IgD-negative memory B cell (primary cell): ENCODE results near the gene IQCF2. TPM values are rescaled to one million over a fixed set of nuclear protein-coding genes. Genes with fewer than 3 reads are reported as not detected.
"Not testable (repeated sequence)": the region's sequence is repeated elsewhere in the genome, so short reads cannot be mapped to it uniquely, and the experiment has no call there.

Source experiments
- H3K27ac Mint-ChIP-seq, 3 donors: one replicate each; pipeline ENCODE4 v1.8.0; 2020 to 2022; ENCODE audit warnings: mild to moderate bottlenecking in 3 of 3, mixed read lengths in 3 of 3, moderate library complexity in 1 of 3
- H3K27me3 Mint-ChIP-seq: one replicate; pipeline ENCODE4 v1.8.0; 2021; ENCODE audit warnings: mixed read lengths
- H3K36me3 Mint-ChIP-seq: one replicate; pipeline ENCODE4 v1.8.0; 2020; ENCODE audit warnings: mild to moderate bottlenecking, mixed read lengths
- H3K4me1 Mint-ChIP-seq, 3 donors: one replicate each; pipeline ENCODE4 v1.8.0; 2020 to 2022; ENCODE audit warnings: mixed read lengths in 3 of 3, mild to moderate bottlenecking in 1 of 3
- H3K4me3 Mint-ChIP-seq, 4 donors: one replicate each; pipeline ENCODE4 v1.8.0; 2020 to 2022; ENCODE audit warnings: mild to moderate bottlenecking in 4 of 4, mixed read lengths in 4 of 4, moderate library complexity in 3 of 4
- H3K9me3 Mint-ChIP-seq, 3 donors: one replicate each; pipeline ENCODE4 v1.8.0; 2020 to 2021; ENCODE audit warnings: mixed read lengths in 3 of 3, mild to moderate bottlenecking in 1 of 3
- polyA plus RNA-seq: library from polyadenylated mRNA; unstranded; fragments of 300-500 nt; fragmentation: Illumina TruSeq; gene quantifications from one replicate; pipeline ENCODE4 v1.2.3, GENCODE V29; 2021

The IQCF2 gene
- polyA plus RNA-seq, 1 donor from 2014 or later = not detected

DNA sequence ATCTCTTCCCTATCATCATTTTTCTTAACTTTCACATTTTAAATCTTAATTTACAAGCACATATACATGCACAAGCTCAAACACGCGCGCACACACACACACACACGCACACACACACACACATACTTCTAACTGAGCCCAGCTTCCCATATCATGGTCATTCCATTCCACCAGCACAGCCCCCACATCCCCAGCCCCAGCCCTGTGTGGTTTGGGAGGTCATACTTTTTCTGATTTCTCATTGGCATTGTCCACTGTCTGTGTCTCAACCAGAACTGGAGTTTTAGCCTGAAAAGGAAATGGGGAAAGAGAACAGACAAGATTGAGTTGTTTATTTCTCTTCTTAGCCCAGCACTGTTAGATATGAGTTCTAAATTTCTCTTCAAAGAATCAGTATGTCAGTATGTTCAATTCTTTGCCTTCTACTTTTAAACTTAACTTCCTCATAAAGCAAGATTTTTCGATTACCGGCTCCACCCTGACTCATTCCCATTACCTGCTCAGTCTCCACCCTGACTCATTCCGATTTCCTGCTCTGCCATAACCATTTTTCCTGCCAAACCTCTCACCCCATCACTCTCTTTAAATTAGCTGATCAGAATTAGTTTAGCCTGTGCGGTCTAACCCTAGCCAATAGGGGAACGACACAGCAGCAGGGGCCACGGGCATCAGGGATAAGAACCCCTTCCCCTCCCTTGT is 35.3 kb downstream of the IQCF2 start:
- Mint-ChIP-seq H3K27me3 (peaks cover 20% of the 10 kb centered on the region), H3K4me1 (no peaks in the 10 kb centered on the region), H3K27ac (no peak overlapping the region), H3K9me3 (no peaks in the 10 kb centered on the region), H3K4me3 (no peak overlapping the region), H3K36me3 (no peaks in the 10 kb centered on the region)

DNA sequence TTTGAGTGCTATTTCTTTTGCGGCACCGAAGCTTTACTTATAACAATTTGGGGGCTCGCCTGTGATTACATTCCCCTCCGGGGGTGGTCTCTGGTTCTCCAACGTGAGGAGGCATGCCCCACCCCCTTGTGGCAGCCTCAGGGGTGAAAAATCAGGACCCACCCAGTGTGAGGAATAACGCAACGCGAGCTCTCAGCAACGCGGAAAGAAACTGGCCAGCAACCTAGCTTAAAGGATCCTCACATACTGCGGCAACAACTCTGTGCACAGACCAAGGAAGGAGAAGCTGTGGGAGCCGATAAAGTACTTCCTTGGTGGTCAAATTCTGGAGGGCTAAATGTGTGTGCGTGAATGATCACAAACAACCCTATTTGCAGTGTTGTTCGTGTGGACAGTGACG is 36.0 kb downstream of the IQCF2 start:
- H3K4me1 Mint-ChIP-seq = no peaks in the 10 kb centered on the region
- H3K9me3 Mint-ChIP-seq = no peaks in the 10 kb centered on the region
- peaks cover 18% of the 10 kb centered on the region for H3K27me3 Mint-ChIP-seq
- no peaks in the 10 kb centered on the region for H3K36me3 Mint-ChIP-seq
- H3K27ac Mint-ChIP-seq = no peak overlapping the region
- H3K4me3 Mint-ChIP-seq = no peak overlapping the region

DNA sequence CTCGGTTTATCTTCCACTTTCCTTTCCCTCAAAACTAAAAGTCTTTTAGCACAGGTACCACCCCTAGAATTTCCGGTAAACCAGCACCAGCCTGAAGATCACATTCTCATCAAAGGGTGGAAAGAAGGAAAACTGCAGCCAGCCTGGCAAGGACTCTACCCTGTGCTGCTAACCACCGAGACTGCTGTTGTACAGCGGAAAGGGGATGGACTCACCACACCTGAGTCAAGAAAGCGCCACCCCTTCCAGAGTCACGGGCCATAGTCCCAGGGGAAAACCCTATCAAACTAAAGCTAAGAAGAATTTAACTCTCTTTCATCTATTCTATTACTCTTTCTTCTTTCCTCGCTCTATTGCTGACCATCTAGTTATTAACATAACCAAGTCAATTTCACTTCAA is 38.6 kb downstream of the IQCF2 start:
- not testable (repeated sequence) for H3K9me3 Mint-ChIP-seq, H3K4me1 Mint-ChIP-seq, H3K36me3 Mint-ChIP-seq, H3K4me3 Mint-ChIP-seq
- H3K27ac Mint-ChIP-seq = peak overlapping the region in 1 of 3 donors; percentile 76
- H3K27me3 Mint-ChIP-seq = peaks cover 19% of the 10 kb centered on the region

GRCh38 chr3:51902361-51902760 is 40.9 kb downstream of the IQCF2 start:
- H3K4me1 Mint-ChIP-seq, H3K36me3 Mint-ChIP-seq, H3K4me3 Mint-ChIP-seq: not testable (repeated sequence)
- H3K27ac Mint-ChIP-seq = peak overlapping the region in 1 of 3 donors; percentile 59
- H3K27me3 Mint-ChIP-seq = peaks cover 15% of the 10 kb centered on the region
- H3K9me3 Mint-ChIP-seq = peaks cover 3 to 11% (median 6%) of the 10 kb centered on the region in 3 donors

DNA sequence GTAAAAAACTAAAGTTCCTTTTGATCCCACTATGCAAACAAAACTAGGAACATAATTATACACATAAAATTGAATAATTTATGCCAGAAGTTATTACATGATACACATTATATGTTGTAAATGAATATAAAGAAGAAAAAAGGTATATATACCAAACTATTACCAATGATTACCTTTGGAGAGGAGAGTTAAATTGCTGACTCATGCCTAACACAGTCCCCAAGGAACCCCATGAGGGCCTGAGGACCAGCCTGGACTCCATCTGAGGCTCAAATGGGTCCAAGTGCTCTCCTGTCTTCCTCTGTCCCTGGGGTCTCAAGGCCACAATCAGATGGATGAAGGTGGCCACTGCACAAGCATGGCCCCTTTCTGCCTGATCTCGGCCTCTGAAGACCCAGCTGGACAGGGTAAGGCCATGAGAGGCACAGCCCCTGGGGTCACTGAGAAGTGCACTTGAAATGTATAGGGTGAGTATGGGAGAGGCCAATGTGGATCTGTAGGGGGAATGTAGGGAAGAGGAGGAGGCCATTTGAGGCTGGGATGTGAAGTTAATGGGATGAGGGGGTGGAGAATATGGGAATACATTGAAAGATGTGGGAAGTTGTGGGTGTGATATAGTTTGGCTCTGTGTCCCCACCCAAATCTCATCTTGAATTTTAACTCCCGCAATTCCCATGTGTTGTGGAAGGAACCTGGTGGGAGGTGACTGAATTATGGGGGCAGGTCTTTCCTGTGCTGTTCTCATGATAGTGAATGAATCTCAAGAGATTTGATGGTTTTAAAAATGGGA is 42.8 kb downstream of the IQCF2 start:
- peak overlapping the region in 1 of 4 donors; percentile 39 for H3K4me3 Mint-ChIP-seq
- peaks cover 0 to 1% (median 0%) of the 10 kb centered on the region in 3 donors for H3K4me1 Mint-ChIP-seq
- H3K27me3 Mint-ChIP-seq = peaks cover 13% of the 10 kb centered on the region
- peaks cover 3 to 20% (median 13%) of the 10 kb centered on the region in 3 donors for H3K9me3 Mint-ChIP-seq
- no peaks in the 10 kb centered on the region for H3K36me3 Mint-ChIP-seq
- no peak overlapping the region for H3K27ac Mint-ChIP-seq

DNA sequence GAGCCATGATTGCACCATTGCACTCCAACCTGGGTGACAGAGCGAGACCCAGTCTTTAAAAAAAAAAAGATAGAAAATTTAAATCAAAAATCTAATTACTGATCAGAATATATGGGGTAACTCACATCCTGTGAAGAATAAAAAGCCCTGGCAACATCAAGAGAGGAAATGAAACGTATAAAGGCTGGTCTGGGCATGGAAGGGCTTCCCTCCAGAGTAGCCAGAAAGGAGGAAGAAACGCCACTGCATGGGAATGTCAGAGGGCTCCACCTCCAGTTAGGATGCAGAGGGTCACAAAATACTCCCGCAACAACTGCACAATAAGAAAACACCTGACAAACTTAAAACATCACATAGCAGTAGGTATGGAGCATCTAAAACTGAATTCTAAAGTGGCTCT is 46.6 kb downstream of the IQCF2 start:
- peaks cover 3% of the 10 kb centered on the region for H3K36me3 Mint-ChIP-seq
- H3K9me3 Mint-ChIP-seq = peaks cover 3 to 21% (median 14%) of the 10 kb centered on the region in 3 donors
- H3K4me1 Mint-ChIP-seq = peaks cover 0 to 2% (median 0%) of the 10 kb centered on the region in 3 donors
- H3K27ac Mint-ChIP-seq = no peak overlapping the region
- H3K4me3 Mint-ChIP-seq = no peak overlapping the region
- H3K27me3 Mint-ChIP-seq = peaks cover 5% of the 10 kb centered on the region

Other genes with a start within 250 kb of the IQCF2 start
- 100 TPM for gene TEX264, start 190.4 kb upstream of the IQCF2 start, polyA plus RNA-seq
- not detected for gene GRM2, start 154.5 kb upstream of the IQCF2 start, polyA plus RNA-seq
- not detected for gene IQCF6, start 82.4 kb upstream of the IQCF2 start, polyA plus RNA-seq
- not detected for gene IQCF5, start 14.0 kb downstream of the IQCF2 start, polyA plus RNA-seq
- gene IQCF1, start 41.7 kb downstream of the IQCF2 start, polyA plus RNA-seq = not detected
- gene RRP9, start 80.3 kb downstream of the IQCF2 start, polyA plus RNA-seq = 28.8 TPM
- gene PARP3, start 80.7 kb downstream of the IQCF2 start, polyA plus RNA-seq = 15.5 TPM
- gene GPR62, start 93.8 kb downstream of the IQCF2 start, polyA plus RNA-seq = not detected
- 13.9 TPM for gene PCBP4, start 105.8 kb downstream of the IQCF2 start, polyA plus RNA-seq
- 106 TPM for gene ABHD14B, start 112.4 kb downstream of the IQCF2 start, polyA plus RNA-seq
- gene ABHD14A, start 113.4 kb downstream of the IQCF2 start, polyA plus RNA-seq = 61.6 TPM
- 18.0 TPM for gene ACY1, start 121.9 kb downstream of the IQCF2 start, polyA plus RNA-seq
- 1,567 TPM for gene RPL29, start 134.3 kb downstream of the IQCF2 start, polyA plus RNA-seq
- 1.1 TPM for gene DUSP7, start 195.0 kb downstream of the IQCF2 start, polyA plus RNA-seq